GM23338 (cell line): ENCODE results near the gene NFIB.

Source experiments
- POLR2AphosphoS5 ChIP-seq: IDR thresholded peaks from 2 replicates; pipeline ENCODE4 v1.6.1; 2016; ENCODE audit warnings: antibody characterized with exemption, low read depth
- TF ChIP-seq, protein P1 (sequence below), 2 experiments: fragments of 200-600 bp in 1 of 2; sonication (generic) in 1 of 2; conservative IDR thresholded peaks; 2 replicates each; pipeline versions ENCODE4 v1.5.1 to v1.6.1; 2016 to 2017; ENCODE audit warnings: antibody characterized with exemption in 2 of 2, low read depth in 2 of 2, mild to moderate bottlenecking in 2 of 2, moderate library complexity in 1 of 2

DNA sequence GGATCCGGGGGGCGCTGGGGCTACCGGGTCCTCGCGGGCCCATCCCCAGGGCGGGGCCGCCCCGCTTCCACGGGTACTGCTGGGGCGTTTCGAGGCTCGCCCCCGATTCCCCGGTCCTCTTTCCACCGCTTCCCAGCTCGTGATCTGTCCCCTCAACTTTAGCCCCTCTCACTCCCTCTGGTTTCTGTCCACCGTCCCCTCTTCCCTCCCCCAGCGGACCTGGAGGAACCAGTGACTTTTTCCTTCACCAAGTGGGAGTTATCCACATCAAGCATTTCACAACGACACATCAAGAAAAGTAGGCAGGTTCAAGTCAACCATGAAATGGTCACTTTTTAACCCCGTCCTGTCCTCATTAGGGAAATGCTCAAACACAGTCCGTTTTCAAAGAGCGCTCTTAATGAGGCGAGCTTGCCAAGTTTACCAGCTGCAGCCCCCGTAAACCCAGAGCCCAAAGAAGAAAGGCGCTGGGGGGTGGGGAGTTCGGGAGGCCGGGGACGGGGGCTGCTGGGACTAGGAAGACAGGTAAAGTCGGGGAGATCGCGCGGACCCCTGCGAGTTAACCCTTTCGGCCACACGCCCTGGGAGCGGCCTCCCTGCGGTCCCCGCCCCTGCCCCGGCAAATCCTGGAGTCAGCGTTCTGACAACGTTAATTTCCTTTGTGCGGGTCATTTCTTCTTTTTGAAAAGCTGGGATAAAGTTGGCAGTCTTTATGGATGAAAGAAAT lies 2.1 kb upstream of the NFIB start:
- TF ChIP-seq, protein P1, sequence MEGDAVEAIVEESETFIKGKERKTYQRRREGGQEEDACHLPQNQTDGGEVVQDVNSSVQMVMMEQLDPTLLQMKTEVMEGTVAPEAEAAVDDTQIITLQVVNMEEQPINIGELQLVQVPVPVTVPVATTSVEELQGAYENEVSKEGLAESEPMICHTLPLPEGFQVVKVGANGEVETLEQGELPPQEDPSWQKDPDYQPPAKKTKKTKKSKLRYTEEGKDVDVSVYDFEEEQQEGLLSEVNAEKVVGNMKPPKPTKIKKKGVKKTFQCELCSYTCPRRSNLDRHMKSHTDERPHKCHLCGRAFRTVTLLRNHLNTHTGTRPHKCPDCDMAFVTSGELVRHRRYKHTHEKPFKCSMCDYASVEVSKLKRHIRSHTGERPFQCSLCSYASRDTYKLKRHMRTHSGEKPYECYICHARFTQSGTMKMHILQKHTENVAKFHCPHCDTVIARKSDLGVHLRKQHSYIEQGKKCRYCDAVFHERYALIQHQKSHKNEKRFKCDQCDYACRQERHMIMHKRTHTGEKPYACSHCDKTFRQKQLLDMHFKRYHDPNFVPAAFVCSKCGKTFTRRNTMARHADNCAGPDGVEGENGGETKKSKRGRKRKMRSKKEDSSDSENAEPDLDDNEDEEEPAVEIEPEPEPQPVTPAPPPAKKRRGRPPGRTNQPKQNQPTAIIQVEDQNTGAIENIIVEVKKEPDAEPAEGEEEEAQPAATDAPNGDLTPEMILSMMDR (conservative IDR thresholded peaks at IDR 0.05; ENCODE audit: low read depth in 2 of 2), result no peak
- no peak for TF ChIP-seq POLR2AphosphoS5
